Hepatocyte (in vitro differentiated cells): ENCODE results near the gene ATG4B. TPM values are rescaled to one million over a fixed set of nuclear protein-coding genes. Genes with fewer than 3 reads are reported as not detected.

Experiments
- DNase-seq: peaks from one replicate; pipeline ENCODE4 v3.0.0-alpha.2; 2016; ENCODE audit warnings: low spot score
- H2AFZ ChIP-seq: fragments of 200-600 bp; sonication (generic); 2 replicates; pipeline ENCODE4 v1.6.0; 2016; ENCODE audit warnings: antibody characterized with exemption, mild to moderate bottlenecking
- H3K27ac ChIP-seq: fragments of 200-600 bp; sonication (generic); 2 replicates; pipeline ENCODE4 v1.5.1; 2016; ENCODE audit warnings: mild to moderate bottlenecking
- H3K27me3 ChIP-seq: fragments of 200-600 bp; sonication (generic); 2 replicates; pipeline ENCODE4 v1.6.1; 2016
- H3K36me3 ChIP-seq: fragments of 200-600 bp; sonication (generic); replicated peaks from 2 replicates; pipeline ENCODE4 v1.5.1; 2016; ENCODE audit warnings: low read depth; ENCODE audit not compliant: insufficient read depth
- H3K4me1 ChIP-seq: fragments of 200-600 bp; sonication (generic); 2 replicates; pipeline ENCODE4 v1.5.1; 2016; ENCODE audit warnings: mild to moderate bottlenecking, moderate library complexity; ENCODE audit not compliant: insufficient read depth
- H3K4me2 ChIP-seq: fragments of 200-600 bp; sonication (generic); 2 replicates; pipeline ENCODE4 v1.6.0; 2016
- H3K4me3 ChIP-seq: fragments of 200-600 bp; sonication (generic); 2 replicates; pipeline ENCODE4 v1.5.1; 2016; ENCODE audit warnings: mild to moderate bottlenecking
- H3K79me2 ChIP-seq: fragments of 200-600 bp; sonication (generic); 2 replicates; pipeline ENCODE4 v1.6.0; 2017; ENCODE audit warnings: mild to moderate bottlenecking
- H3K9me2 ChIP-seq: fragments of 200-600 bp; sonication (generic); replicated peaks from 2 replicates; pipeline ENCODE4 v1.6.0; 2017; ENCODE audit warnings: mild to moderate bottlenecking; ENCODE audit not compliant: insufficient read depth
- H3K9me3 ChIP-seq: fragments of 200-600 bp; sonication (generic); 2 replicates; pipeline ENCODE4 v1.5.1; 2016; ENCODE audit warnings: low read depth, mild to moderate bottlenecking
- H4K20me1 ChIP-seq: fragments of 200-600 bp; sonication (generic); 2 replicates; pipeline ENCODE4 v1.6.0; 2016; ENCODE audit warnings: mild to moderate bottlenecking; ENCODE audit not compliant: insufficient read depth, poor library complexity, severe bottlenecking
- CTCF ChIP-seq: fragments of 200-600 bp; sonication (generic); IDR thresholded peaks from 2 replicates; pipeline ENCODE4 v1.5.1; 2016; ENCODE audit warnings: antibody characterized with exemption, mild to moderate bottlenecking; ENCODE audit not compliant: poor library complexity
- EZH2 ChIP-seq: fragments of 200-600 bp; sonication (generic); IDR thresholded peaks from 2 replicates; pipeline ENCODE4 v1.6.1; 2016; ENCODE audit warnings: antibody characterized with exemption, mild to moderate bottlenecking, borderline replicate concordance
- EZH2phosphoT487 ChIP-seq: fragments of 200-600 bp; sonication (generic); IDR thresholded peaks from one replicate; pipeline ENCODE4 v1.6.1; 2018; ENCODE audit warnings: antibody characterized with exemption, mild to moderate bottlenecking, low read depth, moderate library complexity; ENCODE audit not compliant: unreplicated experiment, severe bottlenecking
- WGBS: methylation state at CpG from one replicate; pipeline ENCODE4 v1.1.6; 2016; ENCODE audit warnings: low lambda C conversion rate; ENCODE audit errors: missing lambda C conversion rate; 5-methylcytosine and 5-hydroxymethylcytosine counted together
- polyA plus RNA-seq: library from polyadenylated mRNA; unstranded; fragments of >200 nt; fragmentation: Nextera tagmentation; extraction: Ambion mirVana; gene quantifications from 2 replicates; pipeline ENCODE4 v1.2.1, GENCODE V29; 2016
- total RNA-seq: library from RNA; depleted of rRNA; stranded (reverse); fragments of >200 nt; gene quantifications from 2 replicates; pipeline ENCODE4 v1.2.3, GENCODE V29; 2014

ATG4B gene
- total and polyA plus RNA-seq, 2 experiments from 2014 or later, result 61.3 to 108 TPM

DNA sequence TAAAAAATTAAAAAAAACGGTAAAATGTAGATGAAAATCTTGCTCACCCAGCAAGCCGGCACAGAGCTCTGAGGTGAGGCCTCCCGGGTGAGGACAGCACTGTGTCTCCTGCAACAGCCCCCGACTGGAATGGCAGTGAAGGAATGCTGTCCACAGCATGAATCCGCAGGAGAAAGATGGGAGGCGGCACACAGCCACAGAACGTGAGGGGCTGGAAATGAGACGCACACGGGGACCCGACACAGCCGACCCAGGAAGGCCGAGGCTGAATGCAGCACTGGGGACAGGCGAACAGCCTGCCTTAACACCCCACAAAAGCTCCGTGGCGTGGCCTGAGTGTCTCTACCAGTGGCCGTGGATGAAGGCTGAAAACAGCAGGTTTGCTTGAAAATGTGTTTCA lies 44.2 kb upstream of the ATG4B start:
- Histone ChIP-seq H3K4me3 (no peak overlapping the region), H3K9me2 (no peaks in the 10 kb centered on the region), H4K20me1 (no peaks in the 10 kb centered on the region), H3K4me1 (no peaks in the 10 kb centered on the region), H3K9me3 (peaks cover 3% of the 10 kb centered on the region), H3K27me3 (no peaks in the 10 kb centered on the region), H3K79me2 (no peaks in the 10 kb centered on the region), H2AFZ (no peak overlapping the region), H3K4me2 (no peak overlapping the region), H3K36me3 (peaks cover under 1% of the 10 kb centered on the region), H3K27ac (no peak overlapping the region)
- WGBS, result 95% methylated on average over 16 of the region's 16 CpGs
- DNase-seq, result no peak
- TF ChIP-seq CTCF (no peak), EZH2 (no peak), EZH2phosphoT487 (no peak)

DNA sequence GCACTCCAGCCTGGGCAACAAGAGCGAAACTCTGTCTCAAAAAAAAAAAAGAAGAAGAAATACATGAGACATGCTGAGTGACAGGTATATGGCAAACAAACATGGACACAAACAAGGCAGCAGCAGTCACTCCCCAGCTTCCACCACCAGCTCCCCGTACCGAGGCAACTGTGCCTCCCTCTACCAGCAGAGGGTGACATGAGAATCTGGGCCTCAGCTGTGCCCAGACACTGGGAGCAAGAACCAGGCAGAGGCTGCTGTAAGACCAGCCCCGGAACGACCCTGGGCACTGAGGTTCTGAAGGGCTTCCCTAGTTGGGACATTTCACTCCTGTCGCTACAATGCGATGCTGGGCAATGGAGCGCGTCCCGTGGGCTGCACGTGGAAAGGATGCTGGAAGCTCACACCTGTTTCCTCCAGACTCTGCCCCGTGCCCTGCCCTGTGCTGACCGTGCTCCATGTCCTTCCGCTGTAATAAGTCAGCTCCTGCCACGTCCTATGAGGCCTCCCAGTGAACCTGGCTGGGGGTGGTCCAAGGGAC lies 41.8 kb upstream of the ATG4B start:
- TF ChIP-seq CTCF (peak; percentile 32), EZH2 (no peak), EZH2phosphoT487 (no peak)

DNA sequence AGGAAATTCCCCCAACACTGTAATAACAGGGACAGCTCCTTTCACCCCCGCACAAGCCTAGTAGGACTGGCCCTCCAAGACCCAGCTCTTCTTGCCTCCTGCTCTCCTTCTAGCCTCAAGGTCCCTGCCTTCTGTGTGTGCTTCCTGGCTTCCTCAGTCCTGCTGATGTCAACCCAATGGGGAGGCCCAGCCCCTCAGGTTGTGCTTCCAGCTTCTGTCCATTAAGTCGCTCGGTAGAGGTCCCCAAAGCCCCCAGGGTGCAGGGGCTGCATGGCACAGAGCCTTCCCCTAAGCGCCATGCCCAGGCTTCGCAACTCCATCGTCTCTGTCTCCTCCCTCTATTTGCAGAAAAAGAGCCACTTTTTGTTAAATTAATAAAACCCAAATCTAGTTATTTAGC lies 39.9 kb upstream of the ATG4B start:
- 94% methylated on average over 6 of the region's 6 CpGs for WGBS
- no peaks in the 10 kb centered on the region for H3K9me2 ChIP-seq
- no peak overlapping the region for H2AFZ ChIP-seq
- H3K4me2 ChIP-seq, result no peak overlapping the region
- no peaks in the 10 kb centered on the region for H3K9me3 ChIP-seq
- H3K4me3 ChIP-seq, result no peak overlapping the region
- H3K27ac ChIP-seq, result no peak overlapping the region
- H3K36me3 ChIP-seq, result no peaks in the 10 kb centered on the region
- no peaks in the 10 kb centered on the region for H3K79me2 ChIP-seq
- H3K4me1 ChIP-seq, result no peaks in the 10 kb centered on the region
- no peak for DNase-seq
- H4K20me1 ChIP-seq, result no peaks in the 10 kb centered on the region
- no peaks in the 10 kb centered on the region for H3K27me3 ChIP-seq
- TF ChIP-seq CTCF, result no peak
- TF ChIP-seq EZH2, result no peak
- TF ChIP-seq EZH2phosphoT487, result no peak

More for the DNA sequence above, 41.8 kb upstream of the ATG4B start:
- H3K79me2 ChIP-seq, result no peaks in the 10 kb centered on the region
- H3K27me3 ChIP-seq, result no peaks in the 10 kb centered on the region
- H2AFZ ChIP-seq, result no peak overlapping the region
- no peaks in the 10 kb centered on the region for H3K9me2 ChIP-seq
- no peaks in the 10 kb centered on the region for H3K4me1 ChIP-seq
- H3K4me2 ChIP-seq, result no peak overlapping the region
- H3K27ac ChIP-seq, result no peak overlapping the region
- H3K36me3 ChIP-seq, result no peaks in the 10 kb centered on the region
- no peak overlapping the region for H3K4me3 ChIP-seq
- 82% methylated on average over 15 of the region's 15 CpGs for WGBS
- H4K20me1 ChIP-seq, result no peaks in the 10 kb centered on the region
- peak; percentile 47 for DNase-seq
- H3K9me3 ChIP-seq, result no peaks in the 10 kb centered on the region
